ENCODE results near the gene CCL4L2.

DNA sequence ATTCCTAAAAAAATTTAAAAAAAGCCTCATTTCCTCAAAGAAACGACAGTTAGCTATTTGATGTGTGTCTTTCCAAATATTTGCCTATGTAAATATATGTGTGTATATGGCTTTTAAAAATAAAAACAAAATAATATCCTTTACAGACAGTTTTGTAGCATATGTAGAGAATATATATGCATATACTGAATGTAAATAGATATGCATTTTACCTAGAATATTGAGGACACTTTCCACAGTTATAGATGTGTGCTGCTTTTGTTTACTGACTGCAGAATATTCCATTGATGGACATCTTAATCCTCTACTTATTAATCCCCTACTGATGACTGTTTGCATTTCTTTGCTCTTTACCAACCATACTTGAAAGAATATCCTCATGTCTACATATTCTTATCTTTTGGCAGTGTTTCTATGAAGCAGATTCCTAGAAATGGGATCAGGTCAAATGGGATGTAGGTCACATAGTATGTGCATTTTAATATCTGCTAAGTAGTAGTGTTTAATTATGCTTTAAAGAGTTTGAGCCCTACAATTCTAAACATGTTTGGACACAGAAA is 17.6 kb upstream of the CCL4L2 start:
- TF ChIP-seq POLR2A (IDR thresholded peaks at IDR 0.05) (no peak), EP300 (IDR thresholded peaks at IDR 0.05) (no peak)
- TF ChIP-seq, protein P1, sequence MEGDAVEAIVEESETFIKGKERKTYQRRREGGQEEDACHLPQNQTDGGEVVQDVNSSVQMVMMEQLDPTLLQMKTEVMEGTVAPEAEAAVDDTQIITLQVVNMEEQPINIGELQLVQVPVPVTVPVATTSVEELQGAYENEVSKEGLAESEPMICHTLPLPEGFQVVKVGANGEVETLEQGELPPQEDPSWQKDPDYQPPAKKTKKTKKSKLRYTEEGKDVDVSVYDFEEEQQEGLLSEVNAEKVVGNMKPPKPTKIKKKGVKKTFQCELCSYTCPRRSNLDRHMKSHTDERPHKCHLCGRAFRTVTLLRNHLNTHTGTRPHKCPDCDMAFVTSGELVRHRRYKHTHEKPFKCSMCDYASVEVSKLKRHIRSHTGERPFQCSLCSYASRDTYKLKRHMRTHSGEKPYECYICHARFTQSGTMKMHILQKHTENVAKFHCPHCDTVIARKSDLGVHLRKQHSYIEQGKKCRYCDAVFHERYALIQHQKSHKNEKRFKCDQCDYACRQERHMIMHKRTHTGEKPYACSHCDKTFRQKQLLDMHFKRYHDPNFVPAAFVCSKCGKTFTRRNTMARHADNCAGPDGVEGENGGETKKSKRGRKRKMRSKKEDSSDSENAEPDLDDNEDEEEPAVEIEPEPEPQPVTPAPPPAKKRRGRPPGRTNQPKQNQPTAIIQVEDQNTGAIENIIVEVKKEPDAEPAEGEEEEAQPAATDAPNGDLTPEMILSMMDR (IDR thresholded peaks at IDR 0.05): no peak
